ENCODE measurements around the gene KCNAB3.

The KCNAB3 gene

DNA sequence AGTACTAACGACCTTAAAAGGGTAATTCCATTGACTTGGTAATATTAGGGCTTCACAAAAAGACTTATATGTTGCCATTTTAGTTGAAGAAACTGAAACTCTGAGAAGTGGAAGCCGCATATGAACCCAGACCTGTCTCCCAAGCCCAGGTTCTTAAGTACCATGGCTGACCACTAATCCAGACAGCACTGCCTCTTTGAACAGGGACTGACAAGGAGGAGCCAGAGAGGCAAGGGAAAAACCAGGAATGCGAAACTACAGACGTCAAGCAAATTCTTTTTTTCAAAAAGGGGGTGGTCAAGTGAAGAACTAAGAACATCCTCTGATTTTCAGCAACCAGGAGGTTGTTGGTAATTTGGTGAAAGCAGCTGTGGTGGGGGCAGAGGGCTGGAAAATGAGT, 56.6 kb downstream of the KCNAB3 start:
- no peak for DNase-seq

All from NCI-H2029 (cell line).